Measurements from ENCODE around the gene RREB1. TPM values are rescaled to one million over a fixed set of nuclear protein-coding genes. Genes with fewer than 3 reads are reported as not detected.

The RREB1 gene
- polyA plus RNA-seq, 2 of the 4 experiments (the other 2 are of a cell fraction) = 2.2 to 5.0 TPM

DNA sequence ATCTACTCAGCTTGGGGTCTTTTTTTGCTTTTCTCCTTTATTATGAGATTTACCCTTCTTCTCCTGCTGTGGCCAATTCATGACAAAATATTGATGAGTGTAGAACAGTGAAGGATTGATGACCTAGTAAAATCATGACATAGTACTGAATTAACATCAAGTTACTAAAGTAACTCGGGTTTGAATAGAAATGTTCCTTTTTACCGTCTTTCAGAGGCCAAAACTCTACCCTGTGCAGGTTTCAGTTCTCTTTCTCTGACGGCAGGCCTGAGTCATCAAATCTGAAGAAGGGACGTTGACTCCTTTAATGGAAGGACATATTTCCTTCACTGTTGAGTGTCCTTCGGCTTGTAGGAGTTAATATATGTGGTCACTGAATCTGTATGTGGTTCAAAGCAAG is 80.7 kb downstream of the RREB1 start:
- POLR2A ChIA-PET = no interaction called here
- no peak for DNase-seq (ENCODE audit: low read depth in 1 of 2, low spot score in 1 of 2)
- CTCF ChIA-PET = no interaction called here
- peak; percentile 4 for TF ChIP-seq MAFK (IDR thresholded peaks at IDR 0.05; ENCODE audit: partially characterized antibody)
- no peak for TF ChIP-seq JUN (IDR thresholded peaks at IDR 0.05)
- H3K4me1 ChIP-seq = no peaks in the 10 kb centered on the region
- no peak overlapping the region for H3K4me3 ChIP-seq
- no peak overlapping the region for H3K4me2 ChIP-seq
- 78% methylated on average over 5 of the region's 5 CpGs for WGBS (ENCODE audit: missing lambda C conversion rate)
- no peaks in the 10 kb centered on the region for H3K9me3 ChIP-seq
- ATAC-seq = no peak
- FAIRE-seq = no peak
- H3K27ac ChIP-seq = no peak overlapping the region

DNA sequence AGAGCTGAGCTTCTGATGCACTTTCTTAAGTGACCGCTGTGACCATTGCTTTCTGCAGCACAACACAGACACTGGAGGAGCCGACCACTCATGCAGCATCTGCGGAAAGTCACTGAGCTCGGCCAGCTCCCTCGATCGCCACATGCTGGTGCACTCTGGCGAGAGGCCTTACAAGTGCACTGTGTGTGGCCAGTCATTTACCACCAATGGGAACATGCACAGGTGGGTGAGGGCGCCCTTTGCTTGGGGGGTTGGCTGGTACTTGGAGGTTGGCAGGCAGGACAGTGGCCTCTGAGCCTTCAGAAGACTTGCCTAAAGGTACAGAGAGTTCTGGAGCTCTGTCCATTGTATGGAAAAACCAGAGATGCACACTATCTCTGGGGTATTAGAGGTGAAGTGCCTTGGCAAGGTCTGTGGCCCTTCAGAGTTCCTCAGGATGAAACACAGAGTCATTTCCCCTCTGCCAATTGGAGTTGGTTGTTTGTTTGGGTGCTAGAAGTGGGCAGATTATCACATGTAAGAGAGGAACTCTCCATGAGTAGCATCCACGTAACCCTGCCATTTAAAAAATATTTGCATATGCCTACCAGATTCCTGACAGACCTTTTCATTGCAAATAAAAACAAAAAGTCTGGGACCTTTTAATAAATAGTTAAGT is 81.5 kb downstream of the RREB1 start:
- Histone ChIP-seq H3K27ac (no peak overlapping the region), H3K4me2 (no peak overlapping the region), H3K4me3 (no peak overlapping the region), H3K9me3 (no peaks in the 10 kb centered on the region), H3K4me1 (no peaks in the 10 kb centered on the region)
- DNase-seq (ENCODE audit: low read depth in 1 of 2, low spot score in 1 of 2) (no peak), FAIRE-seq (no peak), ATAC-seq (no peak)
- CTCF ChIA-PET = no interaction called here
- WGBS (ENCODE audit: missing lambda C conversion rate) = 90% methylated on average over 9 of the region's 9 CpGs
- POLR2A ChIA-PET = no interaction called here
- TF ChIP-seq JUN (IDR thresholded peaks at IDR 0.05) (no peak), TFCP2L1 (CRISPR knock-in tag; IDR thresholded peaks at IDR 0.05) (no peak), E2F6 (IDR thresholded peaks at IDR 0.05; ENCODE audit: borderline replicate concordance, low read depth) (no peak), RCOR1 (IDR thresholded peaks at IDR 0.05; ENCODE audit: low read depth, low read length) (no peak), HOXA7 (CRISPR knock-in tag; IDR thresholded peaks at IDR 0.05) (no peak), PHF8 (IDR thresholded peaks at IDR 0.05; ENCODE audit: borderline replicate concordance, low read depth) (no peak), ZSCAN20 (CRISPR knock-in tag; IDR thresholded peaks at IDR 0.05) (no peak), CHD4 (IDR thresholded peaks at IDR 0.05; ENCODE audit: borderline replicate concordance) (no peak), RAD21 (conservative IDR thresholded peaks at IDR 0.05 in 1 of 2, IDR thresholded peaks at IDR 0.05 in 1 of 2) (no peak), REST (IDR thresholded peaks at IDR 0.05) (no peak), USF2 (IDR thresholded peaks at IDR 0.05) (no peak), HDAC2 (IDR thresholded peaks at IDR 0.05) (no peak), HMGXB4 (CRISPR knock-in tag; IDR thresholded peaks at IDR 0.05; ENCODE audit: borderline replicate concordance) (no peak), SREBF2 (IDR thresholded peaks at IDR 0.05) (no peak), MAFK (IDR thresholded peaks at IDR 0.05; ENCODE audit: partially characterized antibody) (no peak), FOSL2 (IDR thresholded peaks at IDR 0.05) (no peak), FOSL2 (CRISPR knock-in tag; IDR thresholded peaks at IDR 0.05) (no peak), TP53 (CRISPR knock-in tag; IDR thresholded peaks at IDR 0.05) (no peak), CBX2 (IDR thresholded peaks at IDR 0.05; ENCODE audit: borderline replicate concordance, low read depth) (no peak)
- TF ChIP-seq, protein P1, sequence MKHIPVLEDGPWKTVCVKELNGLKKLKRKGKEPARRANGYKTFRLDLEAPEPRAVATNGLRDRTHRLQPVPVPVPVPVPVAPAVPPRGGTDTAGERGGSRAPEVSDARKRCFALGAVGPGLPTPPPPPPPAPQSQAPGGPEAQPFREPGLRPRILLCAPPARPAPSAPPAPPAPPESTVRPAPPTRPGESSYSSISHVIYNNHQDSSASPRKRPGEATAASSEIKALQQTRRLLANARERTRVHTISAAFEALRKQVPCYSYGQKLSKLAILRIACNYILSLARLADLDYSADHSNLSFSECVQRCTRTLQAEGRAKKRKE (CRISPR knock-in tag; IDR thresholded peaks at IDR 0.05; ENCODE audit: low read depth) = no peak
- TF ChIP-seq, protein P2, sequence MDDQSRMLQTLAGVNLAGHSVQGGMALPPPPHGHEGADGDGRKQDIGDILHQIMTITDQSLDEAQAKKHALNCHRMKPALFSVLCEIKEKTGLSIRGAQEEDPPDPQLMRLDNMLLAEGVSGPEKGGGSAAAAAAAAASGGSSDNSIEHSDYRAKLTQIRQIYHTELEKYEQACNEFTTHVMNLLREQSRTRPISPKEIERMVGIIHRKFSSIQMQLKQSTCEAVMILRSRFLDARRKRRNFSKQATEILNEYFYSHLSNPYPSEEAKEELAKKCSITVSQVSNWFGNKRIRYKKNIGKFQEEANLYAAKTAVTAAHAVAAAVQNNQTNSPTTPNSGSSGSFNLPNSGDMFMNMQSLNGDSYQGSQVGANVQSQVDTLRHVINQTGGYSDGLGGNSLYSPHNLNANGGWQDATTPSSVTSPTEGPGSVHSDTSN (IDR thresholded peaks at IDR 0.05) = no peak
